HepG2 (cell line): ENCODE results near the gene POC1A. TPM values are rescaled to one million over a fixed set of nuclear protein-coding genes. Genes with fewer than 3 reads are reported as not detected.

Experiments
- EZH2 ChIP-seq: conservative IDR thresholded peaks from 2 replicates; pipeline ENCODE4 v1.6.1; 2012; ENCODE audit warnings: mild to moderate bottlenecking, low read depth, low read length, moderate library complexity
- FOXM1 ChIP-seq: sonication (generic); formaldehyde crosslinking; IDR thresholded peaks from 2 replicates; pipeline ENCODE4 v1.5.0; 2020; ENCODE audit warnings: missing genetic modification reagents
- GATAD2A ChIP-seq: IDR thresholded peaks from 2 replicates; pipeline ENCODE4 v1.6.1; 2016
- HOXA7 ChIP-seq: sonication (generic); formaldehyde crosslinking; IDR thresholded peaks from 2 replicates; pipeline ENCODE4 v1.8.1; 2022; ENCODE audit warnings: mild to moderate bottlenecking, missing genetic modification reagents, moderate library complexity
- JUNB ChIP-seq: sonication (generic); formaldehyde crosslinking; IDR thresholded peaks from 2 replicates; pipeline ENCODE4 v1.8.0; 2022; ENCODE audit warnings: missing genetic modification reagents, mild to moderate bottlenecking, borderline replicate concordance
- KLF11 ChIP-seq: IDR thresholded peaks from 2 replicates; pipeline ENCODE4 v1.6.1; 2016; ENCODE audit warnings: missing compliant biosample characterization
- MAFF ChIP-seq: IDR thresholded peaks from 2 replicates; pipeline ENCODE4 v1.6.1; 2011; ENCODE audit warnings: low read depth, low read length, improper control_type of control experiment
- MIXL1 ChIP-seq: IDR thresholded peaks from 2 replicates; pipeline ENCODE4 v1.6.1; 2016
- PHF21A ChIP-seq: sonication (generic); formaldehyde crosslinking; IDR thresholded peaks from 2 replicates; pipeline ENCODE4 v1.5.0; 2020; ENCODE audit warnings: mild to moderate bottlenecking, missing genetic modification reagents
- RFX5 ChIP-seq: IDR thresholded peaks from 2 replicates; pipeline ENCODE4 v1.6.1; 2011; ENCODE audit warnings: low read depth, low read length, improper control_type of control experiment
- SMAD3 ChIP-seq: sonication (generic); formaldehyde crosslinking; IDR thresholded peaks from 2 replicates; pipeline ENCODE4 v1.4.0; 2020; ENCODE audit warnings: missing genetic modification reagents
- ZBTB42 ChIP-seq: sonication (generic); formaldehyde crosslinking; IDR thresholded peaks from 2 replicates; pipeline ENCODE4 v1.5.0; 2020; ENCODE audit warnings: mild to moderate bottlenecking, missing genetic modification reagents
- ZFP82 ChIP-seq: sonication (generic); formaldehyde crosslinking; IDR thresholded peaks from 2 replicates; pipeline ENCODE4 v1.5.1; 2020; ENCODE audit warnings: mild to moderate bottlenecking, missing genetic modification reagents, borderline replicate concordance
- ZNF274 ChIP-seq: sonication (generic); formaldehyde crosslinking; IDR thresholded peaks from 2 replicates; pipeline ENCODE4 v1.5.1; 2020; ENCODE audit warnings: mild to moderate bottlenecking, missing genetic modification reagents
- ZNF446 ChIP-seq: sonication (generic); formaldehyde crosslinking; IDR thresholded peaks from 2 replicates; pipeline ENCODE4 v1.5.0; 2020; ENCODE audit warnings: mild to moderate bottlenecking, missing genetic modification reagents
- ZNF562 ChIP-seq: sonication (generic); formaldehyde crosslinking; IDR thresholded peaks from 2 replicates; pipeline ENCODE4 v1.8.0; 2022; ENCODE audit warnings: missing genetic modification reagents, borderline replicate concordance
- ZSCAN22 ChIP-seq: sonication (generic); formaldehyde crosslinking; IDR thresholded peaks from 2 replicates; pipeline ENCODE4 v1.4.0; 2020; ENCODE audit warnings: mild to moderate bottlenecking, missing genetic modification reagents
- polyA plus RNA-seq, 8 experiments: library from polyadenylated mRNA; depleted of rRNA in 3 of 8; stranded (reverse) in 7 of 8; unstranded in 1 of 8; fragments of >200 nt; fragmentation: Illumina TruSeq in 4 of 8; extraction: Trizol in 4 of 8; gene quantifications; 2 replicates each; pipeline versions ENCODE4 v1.2.1 to v1.2.3, GENCODE V29; 2011 to 2016; ENCODE audit warnings: low read depth in 4 of 8, missing spikeins in 1 of 8, mixed read lengths in 1 of 8; ENCODE audit not compliant: insufficient read depth in 1 of 8
- total RNA-seq, 5 experiments: library from RNA; depleted of rRNA; stranded (reverse); fragments of >200 nt; fragmentation: Illumina TruSeq; extraction: Trizol; gene quantifications; 2 replicates each; pipeline ENCODE4 v1.2.3, GENCODE V29; 2016; ENCODE audit warnings: low read depth in 1 of 5
- TF ChIP-seq, protein P1 (sequence below): sonication (generic); formaldehyde crosslinking; IDR thresholded peaks from 2 replicates; pipeline ENCODE4 v1.5.1; 2020; ENCODE audit warnings: missing genetic modification reagents, mild to moderate bottlenecking, borderline replicate concordance
- TF ChIP-seq, protein P2 (sequence below): sonication (generic); formaldehyde crosslinking; conservative IDR thresholded peaks from 2 replicates; pipeline ENCODE4 v1.8.1; 2023; ENCODE audit warnings: missing genetic modification reagents
- TF ChIP-seq, protein P3 (sequence below): sonication (generic); formaldehyde crosslinking; IDR thresholded peaks from 2 replicates; pipeline ENCODE4; 2020; ENCODE audit warnings: missing genetic modification reagents, mild to moderate bottlenecking, borderline replicate concordance
- TF ChIP-seq, protein P4 (sequence below), 2 experiments: fragments of 450-650 bp in 1 of 2; sonication (generic) in 1 of 2; formaldehyde crosslinking; IDR thresholded peaks; 2 replicates each; pipeline versions ENCODE4 v1.5.0 to v1.8.0; 2020 to 2022; ENCODE audit warnings: mild to moderate bottlenecking in 1 of 2, missing genetic modification reagents in 1 of 2

POC1A gene
- total and polyA plus RNA-seq, 2 of the 13 experiments (the other 11 are each of a cell fraction or from before 2014, with no cell fraction given): 14.6 to 20.0 TPM

DNA sequence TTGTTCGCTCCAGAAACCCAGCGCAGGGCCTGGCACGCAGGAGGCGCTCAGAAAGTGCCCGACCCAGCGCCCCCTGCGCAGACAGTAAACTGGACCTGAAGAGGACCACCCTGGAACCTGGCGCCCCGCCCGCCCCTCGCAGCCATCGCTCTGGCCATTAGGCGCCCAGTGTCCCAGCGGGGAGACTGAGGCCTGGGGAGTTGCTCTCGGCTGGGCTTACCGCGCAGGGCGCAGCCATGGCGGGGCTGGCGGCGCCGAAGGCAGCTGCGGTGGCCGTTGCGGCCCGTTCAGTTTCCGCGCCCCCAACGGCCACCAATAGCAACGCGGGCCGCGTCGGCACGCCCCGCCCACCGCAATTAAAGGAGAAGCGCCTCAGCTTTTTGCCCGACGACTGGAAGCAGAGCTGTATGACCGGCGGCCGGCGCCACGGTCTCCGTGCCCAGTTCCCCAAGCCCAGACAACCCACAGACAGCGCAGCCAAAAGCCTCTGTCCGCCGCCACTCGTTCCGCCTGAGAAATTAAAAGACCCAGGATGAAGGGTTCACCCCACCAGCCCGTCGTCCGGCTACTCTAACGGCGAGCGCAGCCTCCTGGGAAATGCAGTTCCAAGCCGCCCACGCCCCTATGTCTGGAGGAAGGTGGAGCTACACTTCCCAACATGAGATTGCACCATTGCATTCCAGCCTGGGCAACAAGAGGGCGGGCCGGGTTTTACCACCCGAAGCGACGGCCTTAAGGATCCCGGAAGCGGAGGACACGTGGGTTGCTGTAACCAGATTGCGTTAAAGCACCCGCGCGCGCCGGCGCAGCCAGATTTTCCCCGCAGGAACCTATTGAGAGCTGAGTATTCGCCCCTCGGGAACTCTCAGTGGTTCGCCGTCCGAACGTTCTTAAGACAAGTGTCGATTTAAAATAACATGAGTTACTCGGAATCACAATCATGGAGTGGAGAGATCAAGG lies at the start of gene POC1A (continued):
- no peak; the same call in 1 of the 2 replicates for TF ChIP-seq RFX5
- peak; percentile 70; the same call in 1 of the 2 replicates for TF ChIP-seq ZFP82 (CRISPR knock-in tag)
- TF ChIP-seq, protein P1, sequence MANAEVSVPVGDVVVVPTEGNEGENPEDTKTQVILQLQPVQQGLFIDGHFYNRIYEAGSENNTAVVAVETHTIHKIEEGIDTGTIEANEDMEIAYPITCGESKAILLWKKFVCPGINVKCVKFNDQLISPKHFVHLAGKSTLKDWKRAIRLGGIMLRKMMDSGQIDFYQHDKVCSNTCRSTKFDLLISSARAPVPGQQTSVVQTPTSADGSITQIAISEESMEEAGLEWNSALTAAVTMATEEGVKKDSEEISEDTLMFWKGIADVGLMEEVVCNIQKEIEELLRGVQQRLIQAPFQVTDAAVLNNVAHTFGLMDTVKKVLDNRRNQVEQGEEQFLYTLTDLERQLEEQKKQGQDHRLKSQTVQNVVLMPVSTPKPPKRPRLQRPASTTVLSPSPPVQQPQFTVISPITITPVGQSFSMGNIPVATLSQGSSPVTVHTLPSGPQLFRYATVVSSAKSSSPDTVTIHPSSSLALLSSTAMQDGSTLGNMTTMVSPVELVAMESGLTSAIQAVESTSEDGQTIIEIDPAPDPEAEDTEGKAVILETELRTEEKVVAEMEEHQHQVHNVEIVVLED (CRISPR knock-in tag): peak; percentile 86
- TF ChIP-seq, protein P2, sequence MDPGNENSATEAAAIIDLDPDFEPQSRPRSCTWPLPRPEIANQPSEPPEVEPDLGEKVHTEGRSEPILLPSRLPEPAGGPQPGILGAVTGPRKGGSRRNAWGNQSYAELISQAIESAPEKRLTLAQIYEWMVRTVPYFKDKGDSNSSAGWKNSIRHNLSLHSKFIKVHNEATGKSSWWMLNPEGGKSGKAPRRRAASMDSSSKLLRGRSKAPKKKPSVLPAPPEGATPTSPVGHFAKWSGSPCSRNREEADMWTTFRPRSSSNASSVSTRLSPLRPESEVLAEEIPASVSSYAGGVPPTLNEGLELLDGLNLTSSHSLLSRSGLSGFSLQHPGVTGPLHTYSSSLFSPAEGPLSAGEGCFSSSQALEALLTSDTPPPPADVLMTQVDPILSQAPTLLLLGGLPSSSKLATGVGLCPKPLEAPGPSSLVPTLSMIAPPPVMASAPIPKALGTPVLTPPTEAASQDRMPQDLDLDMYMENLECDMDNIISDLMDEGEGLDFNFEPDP (CRISPR knock-in tag): no peak
- 0 out of 2 replicates have a peak, but pooled peaks have one; percentile 17 for TF ChIP-seq MIXL1 (CRISPR knock-in tag)
- TF ChIP-seq EZH2: no peak
- no peak for TF ChIP-seq ZNF446 (CRISPR knock-in tag)
- no peak for TF ChIP-seq ZBTB42 (CRISPR knock-in tag)
- no peak for TF ChIP-seq FOXM1
- TF ChIP-seq HOXA7 (CRISPR knock-in tag): no peak
- TF ChIP-seq MAFF: no peak
- no peak for TF ChIP-seq KLF11 (CRISPR knock-in tag)
- no peak for TF ChIP-seq ZSCAN22 (CRISPR knock-in tag)
- no peak for TF ChIP-seq JUNB (CRISPR knock-in tag)
- peak; percentile 82; the same call in 1 of the 2 replicates for TF ChIP-seq ZNF274
- TF ChIP-seq, protein P3, sequence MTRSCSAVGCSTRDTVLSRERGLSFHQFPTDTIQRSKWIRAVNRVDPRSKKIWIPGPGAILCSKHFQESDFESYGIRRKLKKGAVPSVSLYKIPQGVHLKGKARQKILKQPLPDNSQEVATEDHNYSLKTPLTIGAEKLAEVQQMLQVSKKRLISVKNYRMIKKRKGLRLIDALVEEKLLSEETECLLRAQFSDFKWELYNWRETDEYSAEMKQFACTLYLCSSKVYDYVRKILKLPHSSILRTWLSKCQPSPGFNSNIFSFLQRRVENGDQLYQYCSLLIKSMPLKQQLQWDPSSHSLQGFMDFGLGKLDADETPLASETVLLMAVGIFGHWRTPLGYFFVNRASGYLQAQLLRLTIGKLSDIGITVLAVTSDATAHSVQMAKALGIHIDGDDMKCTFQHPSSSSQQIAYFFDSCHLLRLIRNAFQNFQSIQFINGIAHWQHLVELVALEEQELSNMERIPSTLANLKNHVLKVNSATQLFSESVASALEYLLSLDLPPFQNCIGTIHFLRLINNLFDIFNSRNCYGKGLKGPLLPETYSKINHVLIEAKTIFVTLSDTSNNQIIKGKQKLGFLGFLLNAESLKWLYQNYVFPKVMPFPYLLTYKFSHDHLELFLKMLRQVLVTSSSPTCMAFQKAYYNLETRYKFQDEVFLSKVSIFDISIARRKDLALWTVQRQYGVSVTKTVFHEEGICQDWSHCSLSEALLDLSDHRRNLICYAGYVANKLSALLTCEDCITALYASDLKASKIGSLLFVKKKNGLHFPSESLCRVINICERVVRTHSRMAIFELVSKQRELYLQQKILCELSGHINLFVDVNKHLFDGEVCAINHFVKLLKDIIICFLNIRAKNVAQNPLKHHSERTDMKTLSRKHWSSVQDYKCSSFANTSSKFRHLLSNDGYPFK (CRISPR knock-in tag): peak; percentile 68; the same call in 1 of the 2 replicates
- TF ChIP-seq ZNF562 (CRISPR knock-in tag): no peak
- no peak; the same call in 1 of the 2 replicates for TF ChIP-seq SMAD3
- TF ChIP-seq, protein P4, sequence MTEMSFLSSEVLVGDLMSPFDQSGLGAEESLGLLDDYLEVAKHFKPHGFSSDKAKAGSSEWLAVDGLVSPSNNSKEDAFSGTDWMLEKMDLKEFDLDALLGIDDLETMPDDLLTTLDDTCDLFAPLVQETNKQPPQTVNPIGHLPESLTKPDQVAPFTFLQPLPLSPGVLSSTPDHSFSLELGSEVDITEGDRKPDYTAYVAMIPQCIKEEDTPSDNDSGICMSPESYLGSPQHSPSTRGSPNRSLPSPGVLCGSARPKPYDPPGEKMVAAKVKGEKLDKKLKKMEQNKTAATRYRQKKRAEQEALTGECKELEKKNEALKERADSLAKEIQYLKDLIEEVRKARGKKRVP (CRISPR knock-in tag; IDR thresholded peaks at IDR 0.05): peak in 1 of 2 experiments; percentile 96; a peak in 2 of 4 replicates
- peak; percentile 88 for TF ChIP-seq PHF21A (CRISPR knock-in tag)
- TF ChIP-seq GATAD2A (CRISPR knock-in tag): peak; percentile 78
